GM12878 (cell line): ENCODE data around the gene KIRREL3.

ENCODE experiments used
- CEBPB ChIP-seq, 2 experiments: fragments of 150-350 bp in 1 of 2; IDR thresholded peaks; 2 replicates each; pipeline ENCODE4 v1.6.1; 2012 to 2014; ENCODE audit warnings: low read depth in 2 of 2, low read length in 2 of 2, borderline replicate concordance in 1 of 2, inconsistent platforms in 1 of 2
- CHD1 ChIP-seq: IDR thresholded peaks from 2 replicates; pipeline ENCODE4 v1.6.1; 2012; ENCODE audit warnings: low read depth, low read length, improper control_type of control experiment
- CTCF ChIP-seq, 3 experiments: IDR thresholded peaks in 2 of 3; conservative IDR thresholded peaks in 1 of 3; 2 replicates each; pipeline ENCODE4 v1.5.1; 2011; ENCODE audit warnings: low read depth in 3 of 3, low read length in 3 of 3, mild to moderate bottlenecking in 3 of 3, control low read depth in 2 of 3, moderate library complexity in 2 of 3, inconsistent platforms in 1 of 3, mixed read lengths in 1 of 3; ENCODE audit not compliant: control insufficient read depth in 2 of 3, insufficient read depth in 1 of 3; ENCODE audit errors: extremely low read depth in 1 of 3
- FOS ChIP-seq: IDR thresholded peaks from 3 replicates; pipeline ENCODE4 v1.6.1; 2011; ENCODE audit warnings: borderline replicate concordance; ENCODE audit not compliant: insufficient read length; ENCODE audit errors: extremely low read depth
- HDAC6 ChIP-seq: fragments of 200-600 bp; sonication (generic); IDR thresholded peaks from one replicate; pipeline ENCODE4 v1.8.0; 2017; ENCODE audit warnings: antibody characterized with exemption; ENCODE audit not compliant: unreplicated experiment
- MLLT1 ChIP-seq: fragments of 450-650 bp; IDR thresholded peaks from 2 replicates; pipeline ENCODE4 v1.6.1; 2016; ENCODE audit warnings: mild to moderate bottlenecking
- POLR2A ChIP-seq: IDR thresholded peaks from 2 replicates; pipeline ENCODE4 v1.6.1; 2011; ENCODE audit warnings: low read depth, mild to moderate bottlenecking, low read length
- POLR2AphosphoS5 ChIP-seq: IDR thresholded peaks from 2 replicates; pipeline ENCODE4 v1.6.1; 2011; ENCODE audit warnings: mild to moderate bottlenecking, low read length, inconsistent platforms
- RB1 ChIP-seq: fragments of 450-650 bp; formaldehyde crosslinking; IDR thresholded peaks from 2 replicates; pipeline ENCODE4 v1.6.1; 2017; ENCODE audit warnings: mild to moderate bottlenecking, borderline replicate concordance
- RCOR1 ChIP-seq: conservative IDR thresholded peaks from 2 replicates; pipeline ENCODE4 v1.6.1; 2012; ENCODE audit warnings: low read depth, low read length, improper control_type of control experiment
- SPI1 ChIP-seq: IDR thresholded peaks from 2 replicates; pipeline ENCODE4 v1.6.1; 2011; ENCODE audit warnings: low read depth, mild to moderate bottlenecking, low read length, moderate library complexity, borderline replicate concordance; ENCODE audit not compliant: insufficient read depth
- USF2 ChIP-seq: IDR thresholded peaks from 2 replicates; pipeline ENCODE4 v1.6.1; 2011; ENCODE audit warnings: low read depth, low read length, improper control_type of control experiment, borderline replicate concordance
- ZNF24 ChIP-seq: fragments of 450-650 bp; IDR thresholded peaks from 2 replicates; pipeline ENCODE4 v1.6.1; 2017; ENCODE audit warnings: antibody characterized with exemption, mild to moderate bottlenecking

GRCh38 chr11:126978165-126978564 is 22.4 kb downstream of the KIRREL3 start:
- no peak for TF ChIP-seq CHD1
- TF ChIP-seq CTCF (IDR thresholded peaks at IDR 0.05 in 2 of 3, conservative IDR thresholded peaks at IDR 0.05 in 1 of 3; ENCODE audit: control insufficient read depth in 2 of 3, extremely low read depth in 1 of 3, insufficient read depth in 1 of 3, low read depth in 3 of 3, low read length in 3 of 3): no peak
- TF ChIP-seq SPI1: no peak
- no peak for TF ChIP-seq USF2
- TF ChIP-seq ZNF24: no peak
- no peak for TF ChIP-seq RB1
- no peak for TF ChIP-seq CEBPB (IDR thresholded peaks at IDR 0.05; ENCODE audit: borderline replicate concordance in 1 of 2, low read depth in 2 of 2, low read length in 2 of 2)
- TF ChIP-seq POLR2AphosphoS5: no peak
- TF ChIP-seq MLLT1: no peak
- no peak for TF ChIP-seq POLR2A
- TF ChIP-seq RCOR1: no peak
- TF ChIP-seq HDAC6: no peak
- TF ChIP-seq FOS: no peak
